Brain pericyte (primary cell): ENCODE results near the gene ZDHHC8.

Experiments
- DNase-seq: peaks from one replicate; pipeline ENCODE4 v3.0.0-alpha.2; 2012; ENCODE audit warnings: low read depth, low spot score

Gene ZDHHC8

DNA sequence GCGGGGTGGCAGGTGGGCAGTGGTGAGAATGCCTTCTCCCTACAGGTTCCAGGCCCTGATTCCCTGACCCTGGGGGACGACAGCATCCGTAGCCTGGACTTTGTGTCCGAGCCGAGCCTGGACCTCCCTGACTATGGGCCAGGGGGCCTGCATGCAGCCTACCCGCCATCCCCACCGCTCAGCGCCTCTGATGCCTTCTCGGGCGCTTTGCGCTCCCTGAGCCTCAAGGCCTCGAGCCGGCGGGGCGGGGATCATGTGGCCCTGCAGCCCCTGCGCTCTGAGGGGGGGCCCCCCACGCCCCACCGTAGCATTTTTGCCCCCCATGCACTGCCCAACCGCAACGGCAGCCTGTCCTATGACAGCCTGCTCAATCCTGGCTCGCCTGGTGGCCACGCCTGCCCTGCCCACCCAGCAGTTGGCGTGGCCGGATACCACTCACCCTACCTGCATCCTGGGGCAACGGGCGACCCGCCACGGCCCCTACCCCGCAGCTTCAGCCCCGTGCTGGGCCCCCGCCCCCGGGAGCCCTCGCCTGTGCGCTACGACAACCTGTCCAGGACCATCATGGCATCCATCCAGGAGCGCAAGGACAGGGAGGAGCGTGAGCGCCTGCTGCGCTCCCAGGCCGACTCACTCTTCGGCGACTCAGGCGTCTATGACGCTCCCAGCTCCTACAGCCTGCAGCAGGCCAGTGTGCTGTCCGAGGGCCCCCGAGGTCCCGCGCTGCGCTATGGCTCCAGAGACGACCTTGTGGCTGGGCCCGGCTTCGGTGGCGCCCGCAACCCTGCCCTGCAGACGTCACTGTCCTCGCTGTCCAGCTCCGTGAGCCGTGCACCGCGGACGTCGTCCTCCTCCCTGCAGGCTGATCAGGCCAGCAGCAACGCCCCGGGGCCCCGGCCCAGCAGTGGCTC is 11.4 kb downstream of the ZDHHC8 start:
- no peak for DNase-seq

DNA sequence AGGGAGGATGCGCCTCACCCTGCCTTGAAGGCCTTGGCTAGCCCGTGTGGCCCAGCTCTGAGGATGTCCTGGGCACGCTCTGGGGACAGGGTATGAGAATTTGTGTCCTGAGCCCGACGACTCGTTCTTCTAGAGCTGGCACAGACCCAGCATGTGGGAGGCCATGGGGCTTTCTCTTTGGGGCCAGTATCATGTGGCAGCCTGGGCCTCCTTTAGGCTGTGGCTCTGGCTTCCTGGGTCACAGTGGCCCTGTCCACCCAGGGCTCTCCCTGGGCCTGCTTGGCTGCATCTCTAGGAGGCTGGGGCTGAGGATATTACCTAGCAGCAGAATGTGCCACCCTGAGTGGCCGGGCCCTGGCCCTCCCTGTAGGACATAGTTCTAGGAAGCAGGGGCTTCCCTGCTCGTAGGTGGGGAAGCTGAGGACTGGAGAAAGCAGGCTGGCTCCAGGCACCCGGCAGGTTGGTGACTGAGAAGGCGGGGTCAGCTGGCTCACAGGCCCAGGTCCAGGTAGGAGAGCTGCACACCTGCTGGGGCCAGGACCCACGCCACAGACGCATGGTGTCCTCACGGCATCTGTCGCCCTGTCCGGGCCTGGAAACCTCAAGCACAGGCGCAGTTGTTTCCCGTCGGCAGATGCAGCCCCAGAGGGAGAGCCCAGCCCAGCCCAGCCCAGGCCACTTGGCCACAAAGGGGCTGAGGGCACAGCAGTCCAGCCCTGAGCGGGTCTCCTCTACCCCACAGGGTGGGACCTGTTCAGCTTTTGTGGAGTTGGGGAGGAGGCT is 12.5 kb downstream of the ZDHHC8 start:
- DNase-seq: no peak

DNA sequence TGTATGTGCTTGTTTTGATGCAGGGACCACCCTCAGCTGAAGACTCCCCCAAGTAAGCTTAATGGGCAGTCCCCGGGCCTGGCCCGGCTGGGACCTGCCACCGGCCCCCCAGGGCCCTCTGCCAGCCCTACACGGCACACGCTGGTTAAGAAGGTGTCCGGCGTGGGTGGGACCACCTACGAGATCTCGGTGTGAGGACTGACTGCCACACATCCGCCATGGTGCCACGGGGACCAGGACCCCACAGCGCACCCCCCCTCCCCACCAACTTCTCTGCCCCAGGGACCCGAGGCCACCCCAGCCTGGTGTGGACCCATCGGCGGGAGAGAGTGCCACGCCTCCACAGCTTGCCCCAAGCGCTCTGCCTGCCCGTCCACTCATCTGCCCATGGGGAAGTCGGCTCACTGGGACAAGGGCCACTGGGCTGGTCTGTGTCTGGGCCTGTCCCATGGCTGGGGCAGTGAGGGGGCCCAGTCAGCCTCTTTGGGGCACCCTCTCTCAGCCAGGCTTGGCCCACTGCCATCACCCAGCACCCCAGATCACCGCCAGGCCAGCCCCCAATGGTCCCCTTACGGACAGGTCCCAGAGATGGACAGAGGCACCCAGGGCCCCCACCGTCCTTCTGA is 13.7 kb downstream of the ZDHHC8 start:
- DNase-seq: no peak

GRCh38 chr22:20145832-20146223 is 14.2 kb downstream of the ZDHHC8 start:
- no peak for DNase-seq

DNA sequence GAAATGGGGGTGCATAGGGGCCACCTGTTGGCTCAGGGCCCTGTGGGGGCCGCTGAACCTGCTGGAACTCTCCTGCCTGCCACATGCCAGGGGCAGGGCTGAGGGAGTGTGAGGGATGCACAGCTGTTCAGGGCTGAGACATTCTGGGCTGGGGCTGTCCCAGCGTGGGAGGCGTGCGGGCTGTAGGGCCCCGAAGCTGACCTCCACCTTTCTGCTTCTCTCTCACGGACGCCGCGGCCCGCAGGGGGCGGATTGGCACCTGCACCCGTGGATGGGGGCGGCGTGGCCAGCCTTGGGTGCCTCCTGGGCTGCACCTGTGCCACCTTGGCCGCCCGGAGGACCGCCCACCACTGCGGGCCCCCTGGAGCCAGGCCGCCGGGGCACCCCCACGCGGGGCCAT is 15.2 kb downstream of the ZDHHC8 start:
- DNase-seq: no peak

DNA sequence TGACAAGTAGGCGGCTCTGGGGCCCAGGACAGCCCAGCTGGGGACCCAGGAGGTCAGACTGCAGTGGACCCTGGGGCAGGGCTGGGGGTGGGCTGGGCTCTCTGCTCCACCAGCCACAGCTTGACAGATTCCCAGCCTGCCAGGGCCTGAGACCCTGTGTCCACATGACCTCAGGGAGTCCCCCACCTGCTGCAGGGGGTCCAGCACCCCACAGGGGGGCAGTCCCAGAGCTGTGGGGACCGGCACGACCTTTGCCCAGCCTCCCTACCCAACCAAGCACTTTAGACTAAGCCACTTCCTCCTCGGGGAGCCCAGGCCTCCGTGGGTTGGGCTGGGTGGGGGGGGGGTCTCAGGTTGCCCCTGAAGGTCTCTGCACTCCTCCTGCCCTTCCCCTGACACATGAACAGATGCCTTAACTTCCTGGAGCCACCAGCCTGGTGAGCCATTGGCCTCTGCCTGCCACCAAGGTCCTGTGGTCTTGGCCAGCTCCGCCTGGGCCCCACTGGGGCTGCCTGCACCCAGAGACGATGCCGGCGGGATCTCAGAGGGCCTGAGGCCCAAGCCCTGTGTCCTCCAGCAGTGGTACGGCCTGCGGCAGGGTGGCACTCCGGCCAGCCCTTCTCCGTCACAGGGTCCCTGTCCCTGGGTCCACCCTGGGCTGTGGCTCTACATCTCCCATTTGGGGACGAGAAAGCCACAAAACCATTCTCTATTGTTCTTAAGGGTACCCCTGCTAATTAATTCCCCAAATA is 15.8 kb downstream of the ZDHHC8 start:
- no peak for DNase-seq

DNA sequence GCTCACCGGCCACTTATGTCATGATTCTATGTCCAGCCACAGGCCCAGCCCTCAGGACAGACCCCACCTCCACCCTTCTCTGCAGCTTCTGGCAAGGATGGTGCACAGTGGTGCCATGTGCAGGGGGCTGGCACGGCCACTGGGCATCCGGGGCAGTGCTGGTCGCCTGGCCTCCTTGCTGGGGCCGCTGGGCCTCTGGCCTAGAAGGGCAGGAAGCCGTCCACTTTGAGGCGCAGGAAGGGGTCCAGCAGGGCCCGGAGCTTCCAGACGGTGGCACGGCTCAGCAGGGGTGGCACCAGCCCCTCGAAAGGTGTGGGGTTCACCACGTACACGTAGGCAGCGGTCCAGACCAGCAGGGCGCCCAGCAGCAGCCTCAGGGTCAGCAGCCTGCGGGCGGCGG is 16.8 kb downstream of the ZDHHC8 start:
- DNase-seq: no peak

GRCh38 chr22:20149257-20150250 is 17.9 kb downstream of the ZDHHC8 start:
- no peak for DNase-seq

GRCh38 chr22:20150381-20151275 is 19.0 kb downstream of the ZDHHC8 start, which contains the start of gene CCDC188:
CCDC188 (minus strand) TSS chr22:20151055; CDS start chr22:20150986, 69 bp downstream.
- DNase-seq: no peak

DNA sequence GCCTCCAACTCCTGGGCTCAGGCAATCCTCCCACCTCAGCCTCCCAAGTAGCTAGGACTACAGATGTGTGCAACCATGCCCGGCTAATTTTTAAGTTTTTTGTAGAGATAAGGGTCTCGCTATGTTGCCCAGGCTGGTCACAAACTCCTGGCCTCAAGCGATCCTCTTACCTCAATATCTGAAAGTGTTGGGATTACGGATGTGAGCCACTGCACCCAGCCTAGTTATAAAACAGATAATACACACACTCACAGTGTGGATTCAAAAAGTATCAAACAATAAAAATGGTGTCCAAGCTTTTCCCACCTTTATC is 19.6 kb downstream of the ZDHHC8 start:
- DNase-seq: no peak

- DNase-seq: no peak
Measured at GRCh38 chr22:20152464-20152890, 20.9 kb downstream of the ZDHHC8 start.

GRCh38 chr22:20153945-20154344 is 22.3 kb downstream of the ZDHHC8 start:
- DNase-seq: no peak

GRCh38 chr22:20154602-20155187 is 23.1 kb downstream of the ZDHHC8 start:
- DNase-seq: no peak

GRCh38 chr22:20155330-20156041 is 23.9 kb downstream of the ZDHHC8 start:
- DNase-seq: no peak

DNA sequence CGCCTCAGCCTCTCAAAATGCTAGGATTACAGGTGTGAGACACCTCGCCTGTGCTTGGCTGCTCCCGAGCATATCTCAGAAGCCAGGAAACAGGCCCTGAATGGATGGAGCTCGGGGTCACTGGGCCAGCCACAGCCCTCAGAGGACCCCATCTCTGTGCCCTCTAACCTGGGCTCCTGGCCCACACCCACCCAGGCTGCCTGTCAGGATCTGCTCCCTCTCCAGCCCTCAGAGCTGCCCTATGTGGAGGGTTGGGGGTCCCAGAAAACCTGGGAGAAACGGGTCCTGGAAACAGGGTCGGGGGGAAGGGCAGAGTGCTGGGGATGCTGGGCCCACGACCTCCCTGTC is 24.4 kb downstream of the ZDHHC8 start:
- no peak for DNase-seq

DNA sequence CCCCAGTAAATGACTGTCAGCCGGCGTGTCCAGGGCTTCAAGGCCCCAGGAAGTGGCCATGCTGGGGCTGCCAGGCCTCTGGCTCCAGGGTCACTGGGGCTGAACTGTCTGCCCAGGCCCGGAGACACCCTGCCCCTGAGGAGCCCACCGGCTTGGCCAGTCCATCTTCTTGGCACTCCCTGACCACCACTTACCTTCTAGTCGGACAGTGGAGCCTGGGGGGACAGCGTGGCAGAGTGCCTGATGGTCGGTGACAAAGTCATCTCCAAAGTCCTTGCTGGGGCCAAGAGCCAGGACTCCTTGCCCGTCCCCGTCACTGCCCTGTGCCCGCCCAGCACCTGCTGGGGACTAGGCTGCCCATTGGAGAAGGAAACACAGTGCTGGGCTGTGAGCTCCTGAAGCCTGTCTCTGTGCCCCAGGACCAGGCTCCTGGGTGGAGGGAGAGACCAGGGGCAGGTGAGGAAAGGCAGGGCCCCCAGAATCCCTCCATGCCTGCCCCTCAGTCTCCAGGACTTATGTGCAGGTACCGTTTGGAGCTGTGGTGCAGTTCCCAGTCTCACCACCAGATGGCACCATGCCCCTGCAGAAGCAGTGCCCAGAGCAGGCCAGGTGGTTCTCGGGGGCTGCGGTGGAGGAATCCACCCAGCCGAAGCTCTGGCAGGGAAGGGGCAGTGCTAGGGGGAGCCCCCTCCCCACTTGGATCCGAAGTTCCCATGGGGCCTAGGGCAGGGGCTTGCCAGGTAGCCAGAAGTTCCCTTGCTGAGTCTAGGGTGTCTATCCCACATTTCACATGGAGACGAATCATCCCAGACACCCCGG is 25.2 kb downstream of the ZDHHC8 start:
- DNase-seq: no peak

DNA sequence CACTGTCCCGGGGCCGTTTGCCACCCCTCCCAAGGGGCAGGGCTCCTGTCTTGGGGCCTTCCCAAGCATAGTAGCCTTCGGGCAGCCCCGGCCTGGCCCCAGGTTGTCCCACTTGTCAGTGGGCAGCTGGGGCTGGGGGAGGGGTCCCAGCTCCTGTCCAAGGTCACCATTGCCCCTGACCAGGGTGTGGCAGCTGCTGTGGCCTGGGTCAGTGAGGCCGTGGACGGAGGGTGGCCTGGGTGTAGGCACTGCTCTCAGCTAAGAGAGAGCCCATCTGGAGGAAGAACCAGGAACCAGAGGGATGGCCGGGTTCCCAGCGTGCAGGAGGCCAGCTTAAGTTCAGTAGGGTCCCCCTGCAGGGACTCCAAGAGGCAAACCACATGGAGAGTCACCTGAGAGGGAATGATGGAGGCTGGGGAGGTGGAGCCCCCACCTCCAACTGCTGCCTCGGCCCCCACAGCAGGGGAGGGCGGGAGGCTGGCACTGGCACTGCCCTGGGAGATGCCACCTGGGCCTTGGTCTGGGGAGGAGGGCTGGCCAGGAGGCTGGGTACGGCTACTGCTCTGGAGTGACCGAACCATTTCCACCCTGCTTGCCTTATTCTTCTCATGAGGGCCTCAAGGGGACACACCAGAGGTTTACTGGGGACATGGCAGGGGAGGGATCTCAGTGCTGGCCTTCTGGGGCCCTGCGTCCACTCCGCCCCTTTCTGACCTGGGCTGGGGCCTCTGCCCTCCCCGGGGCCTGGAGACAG is 26.0 kb downstream of the ZDHHC8 start:
- no peak for DNase-seq
